GM18505 (cell line): Measurements from ENCODE around the gene OLA1.
A peak's percentile ranks its signal among the peaks of the same experiment; 100 is the strongest.
"Not testable (repeated sequence)": the region's sequence is repeated elsewhere in the genome, so short reads cannot be mapped to it uniquely, and the experiment has no call there.

Experiments used
- ATAC-seq: cut with Tn5 transposase; IDR thresholded peaks from one replicate; pipeline ENCODE4 v1.9.1; 2021; ENCODE audit not compliant: unreplicated experiment
- POLR2A ChIP-seq: IDR thresholded peaks from 4 replicates; pipeline ENCODE4 v1.6.1; 2011; ENCODE audit warnings: borderline replicate concordance; ENCODE audit not compliant: insufficient read depth, insufficient read length; ENCODE audit errors: extremely low read depth

Gene OLA1

GRCh38 chr2:174248187-174248997 is at the start of gene OLA1:
OLA1 (minus strand) TSS chr2:174248532; CDS start chr2:174246815, 1,717 bp downstream.
- peak; percentile 94 for TF ChIP-seq POLR2A
- ATAC-seq, result peak; percentile 95

- no peak for TF ChIP-seq POLR2A
- no peak for ATAC-seq
These were observed 44.6 kb upstream of the OLA1 start for GRCh38 chr2:174292908-174293307.

GRCh38 chr2:174286172-174286571 is 37.8 kb upstream of the OLA1 start:
- TF ChIP-seq POLR2A, result no peak
- ATAC-seq, result no peak

- no peak for TF ChIP-seq POLR2A
- no peak for ATAC-seq
These were observed 34.1 kb upstream of the OLA1 start for GRCh38 chr2:174282441-174282840.

GRCh38 chr2:174281736-174282135 is 33.4 kb upstream of the OLA1 start:
- no peak for ATAC-seq
- TF ChIP-seq POLR2A, result no peak

GRCh38 chr2:174280596-174280995 is 32.3 kb upstream of the OLA1 start:
- ATAC-seq, result no peak
- TF ChIP-seq POLR2A, result no peak

GRCh38 chr2:174270263-174270662 is 21.9 kb upstream of the OLA1 start:
- ATAC-seq, result not testable (repeated sequence)

GRCh38 chr2:174266288-174266687 is 18.0 kb upstream of the OLA1 start:
- no peak for TF ChIP-seq POLR2A
- no peak for ATAC-seq

GRCh38 chr2:174263997-174264396 is 15.7 kb upstream of the OLA1 start:
- ATAC-seq, result no peak
- no peak for TF ChIP-seq POLR2A

- ATAC-seq, result no peak
These were observed 11.6 kb upstream of the OLA1 start for GRCh38 chr2:174259981-174260380.

GRCh38 chr2:174254267-174254666 is 5.9 kb upstream of the OLA1 start:
- TF ChIP-seq POLR2A, result no peak
- no peak for ATAC-seq

More at GRCh38 chr2:174259981-174260380, 11.6 kb upstream of the OLA1 start:
- no peak for TF ChIP-seq POLR2A

GRCh38 chr2:174248998-174249592 is 763 bp upstream of the OLA1 start:
- no peak for TF ChIP-seq POLR2A
- no peak for ATAC-seq

GRCh38 chr2:174247474-174248186 is 702 bp downstream of the OLA1 start:
- no peak for TF ChIP-seq POLR2A
- peak; percentile 1 for ATAC-seq

GRCh38 chr2:174246944-174247381 is 1.4 kb downstream of the OLA1 start:
- no peak for ATAC-seq

GRCh38 chr2:174245628-174246027 is 2.7 kb downstream of the OLA1 start:
- not testable (repeated sequence) for ATAC-seq

More at GRCh38 chr2:174246944-174247381, 1.4 kb downstream of the OLA1 start:
- no peak for TF ChIP-seq POLR2A
